HCT116 (cell line): Measurements from ENCODE around the gene SLIT1.

Experiments
- FOSL1 ChIP-seq: IDR thresholded peaks from 2 replicates; pipeline ENCODE4 v1.6.1; 2012; ENCODE audit warnings: low read depth
- POLR2A ChIP-seq: IDR thresholded peaks from 2 replicates; pipeline ENCODE4 v1.7.0; 2011; ENCODE audit warnings: borderline replicate concordance; ENCODE audit not compliant: insufficient read depth, insufficient read length; ENCODE audit errors: extremely low read depth
- POLR2AphosphoS5 ChIP-seq: IDR thresholded peaks from 2 replicates; pipeline ENCODE4 v1.6.1; 2011; ENCODE audit warnings: mild to moderate bottlenecking, low read depth, low read length, moderate library complexity
- SIN3A ChIP-seq: IDR thresholded peaks from 2 replicates; pipeline ENCODE4 v1.6.1; 2012; ENCODE audit warnings: low read depth
- SRF ChIP-seq: IDR thresholded peaks from 2 replicates; pipeline ENCODE4 v1.6.1; 2012; ENCODE audit warnings: low read depth
- TF ChIP-seq, protein P1 (sequence below): IDR thresholded peaks from 2 replicates; pipeline ENCODE4 v1.6.1; 2012
- TF ChIP-seq, protein P2 (sequence below), 3 experiments: fragments of 200-600 bp in 1 of 3; sonication (generic) in 1 of 3; IDR thresholded peaks in 2 of 3; conservative IDR thresholded peaks in 1 of 3; 2 replicates each; pipeline ENCODE4 v1.5.1; 2012 to 2017; ENCODE audit warnings: low read depth in 2 of 3, low read length in 2 of 3, antibody characterized with exemption in 1 of 3, borderline replicate concordance in 1 of 3, control low read depth in 1 of 3, mild to moderate bottlenecking in 1 of 3, mixed read lengths in 1 of 3, mixed run types in 1 of 3, moderate library complexity in 1 of 3; ENCODE audit not compliant: insufficient read depth in 1 of 3

DNA sequence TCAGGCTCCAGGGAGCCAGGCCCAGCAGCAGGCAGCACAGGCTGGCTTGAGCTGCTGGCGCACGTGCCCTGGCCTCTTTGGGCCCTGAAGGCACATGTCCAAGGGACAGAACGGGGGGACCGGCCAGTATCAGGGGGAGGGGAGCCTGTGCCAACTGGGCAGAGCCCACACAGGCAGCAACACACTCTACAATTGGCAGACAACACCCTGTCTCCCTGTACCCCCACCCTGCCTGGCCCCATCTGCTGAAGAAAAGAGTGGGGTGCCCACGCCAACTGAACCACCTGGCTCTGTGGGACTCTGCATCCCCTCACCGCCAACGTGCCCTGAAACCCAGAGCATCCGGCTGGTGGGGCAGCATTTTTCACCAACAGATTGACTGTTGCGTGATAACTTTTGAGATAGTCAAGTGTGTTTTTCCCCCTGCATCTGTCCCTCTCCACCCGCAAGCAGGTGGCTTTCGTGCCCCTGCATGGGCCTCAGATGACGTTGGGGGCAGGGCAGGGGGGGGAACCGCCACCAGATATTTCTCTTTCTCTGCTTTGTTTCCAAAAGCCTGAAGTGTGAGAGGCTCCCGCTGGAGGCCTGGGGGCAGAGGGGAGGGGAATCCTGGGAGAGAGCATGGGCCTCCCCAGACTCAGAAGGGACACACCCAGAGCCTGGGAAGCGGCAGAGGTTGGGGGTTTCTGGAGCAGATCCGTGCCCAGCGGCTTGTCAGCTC, 21.8 kb downstream of the SLIT1 start:
- TF ChIP-seq, protein P1, sequence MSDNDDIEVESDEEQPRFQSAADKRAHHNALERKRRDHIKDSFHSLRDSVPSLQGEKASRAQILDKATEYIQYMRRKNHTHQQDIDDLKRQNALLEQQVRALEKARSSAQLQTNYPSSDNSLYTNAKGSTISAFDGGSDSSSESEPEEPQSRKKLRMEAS = no peak
- TF ChIP-seq, protein P2, sequence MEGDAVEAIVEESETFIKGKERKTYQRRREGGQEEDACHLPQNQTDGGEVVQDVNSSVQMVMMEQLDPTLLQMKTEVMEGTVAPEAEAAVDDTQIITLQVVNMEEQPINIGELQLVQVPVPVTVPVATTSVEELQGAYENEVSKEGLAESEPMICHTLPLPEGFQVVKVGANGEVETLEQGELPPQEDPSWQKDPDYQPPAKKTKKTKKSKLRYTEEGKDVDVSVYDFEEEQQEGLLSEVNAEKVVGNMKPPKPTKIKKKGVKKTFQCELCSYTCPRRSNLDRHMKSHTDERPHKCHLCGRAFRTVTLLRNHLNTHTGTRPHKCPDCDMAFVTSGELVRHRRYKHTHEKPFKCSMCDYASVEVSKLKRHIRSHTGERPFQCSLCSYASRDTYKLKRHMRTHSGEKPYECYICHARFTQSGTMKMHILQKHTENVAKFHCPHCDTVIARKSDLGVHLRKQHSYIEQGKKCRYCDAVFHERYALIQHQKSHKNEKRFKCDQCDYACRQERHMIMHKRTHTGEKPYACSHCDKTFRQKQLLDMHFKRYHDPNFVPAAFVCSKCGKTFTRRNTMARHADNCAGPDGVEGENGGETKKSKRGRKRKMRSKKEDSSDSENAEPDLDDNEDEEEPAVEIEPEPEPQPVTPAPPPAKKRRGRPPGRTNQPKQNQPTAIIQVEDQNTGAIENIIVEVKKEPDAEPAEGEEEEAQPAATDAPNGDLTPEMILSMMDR (IDR thresholded peaks at IDR 0.05 in 2 of 3, conservative IDR thresholded peaks at IDR 0.05 in 1 of 3; ENCODE audit: borderline replicate concordance in 1 of 3, insufficient read depth in 1 of 3, low read depth in 2 of 3, low read length in 2 of 3) = no peak
- TF ChIP-seq POLR2AphosphoS5 (no peak), FOSL1 (no peak), POLR2A (no peak), SIN3A (no peak), SRF (no peak)
